HFFc6 (cell line): ENCODE data around the gene COX4I1. TPM values are rescaled to one million over a fixed set of nuclear protein-coding genes. Genes with fewer than 3 reads are reported as not detected.
"Not testable (repeated sequence)": the region's sequence is repeated elsewhere in the genome, so short reads cannot be mapped to it uniquely, and the experiment has no call there.

Experiments used
- DNase-seq: peaks from one replicate; pipeline ENCODE4 v3.0.0-alpha.2; 2018
- H3K27ac Mint-ChIP-seq: 2 replicates; pipeline ENCODE4 v1.8.0; 2020; ENCODE audit warnings: mild to moderate bottlenecking, mixed read lengths
- H3K27me3 Mint-ChIP-seq: 2 replicates; pipeline ENCODE4 v1.8.0; 2021; ENCODE audit warnings: mild to moderate bottlenecking, moderate library complexity, mixed read lengths; ENCODE audit not compliant: insufficient read depth
- H3K36me3 Mint-ChIP-seq: 2 replicates; pipeline ENCODE4 v1.8.0; 2021; ENCODE audit warnings: low read depth, mixed read lengths
- H3K4me1 Mint-ChIP-seq: 2 replicates; pipeline ENCODE4 v1.8.0; 2020; ENCODE audit warnings: low read depth, mixed read lengths
- H3K4me3 Mint-ChIP-seq: 2 replicates; pipeline ENCODE4 v1.8.0; 2020; ENCODE audit warnings: mild to moderate bottlenecking, moderate library complexity, mixed read lengths
- H3K9me3 Mint-ChIP-seq: 2 replicates; pipeline ENCODE4 v1.8.0; 2020; ENCODE audit warnings: mild to moderate bottlenecking, mixed read lengths
- CTCF ChIP-seq: fragments of 200-600 bp; sonication (generic); IDR thresholded peaks from 2 replicates; pipeline ENCODE4 v1.5.0; 2021; ENCODE audit warnings: antibody characterized with exemption, mild to moderate bottlenecking
- total RNA-seq, 6 experiments: library from RNA; stranded (reverse); fragmentation: NEBNext Ultra II Directional; extraction: Animal tissue kit (Norgen Biotek cat#: 25700); gene quantifications; 2 replicates in 1 of 6; 3 replicates in 5 of 6; pipeline ENCODE4 v1.2.3, GENCODE V29; 2021

COX4I1 gene
- total RNA-seq, 6 experiments from 2014 or later, result 427 to 518 (median 497) TPM

GRCh38 chr16:85812811-85813700 is 13.6 kb downstream of the COX4I1 start:
- H3K4me3 Mint-ChIP-seq, result no peak overlapping the region
- peaks cover 53% of the 10 kb centered on the region for H3K27me3 Mint-ChIP-seq
- peaks cover 11% of the 10 kb centered on the region; the same call in 1 of the 2 replicates for H3K4me1 Mint-ChIP-seq
- H3K9me3 Mint-ChIP-seq, result no peaks in the 10 kb centered on the region
- H3K27ac Mint-ChIP-seq, result no peak overlapping the region
- H3K36me3 Mint-ChIP-seq, result no peaks in the 10 kb centered on the region
- no peak for DNase-seq
- no peak for TF ChIP-seq CTCF

GRCh38 chr16:85816159-85816558 is 16.7 kb downstream of the COX4I1 start:
- Mint-ChIP-seq H3K36me3 (no peaks in the 10 kb centered on the region), H3K4me3 (no peak overlapping the region), H3K27ac (no peak overlapping the region), H3K27me3 (peaks cover 45% of the 10 kb centered on the region), H3K9me3 (no peaks in the 10 kb centered on the region), H3K4me1 (peaks cover 11% of the 10 kb centered on the region; the same call in 1 of the 2 replicates)
- no peak for TF ChIP-seq CTCF
- DNase-seq, result no peak

- DNase-seq, H3K4me1 Mint-ChIP-seq, H3K9me3 Mint-ChIP-seq, H3K4me3 Mint-ChIP-seq, H3K36me3 Mint-ChIP-seq, H3K27ac Mint-ChIP-seq: not testable (repeated sequence)
- peaks cover 36% of the 10 kb centered on the region for H3K27me3 Mint-ChIP-seq
These were observed 17.7 kb downstream of the COX4I1 start for GRCh38 chr16:85817195-85817594.

GRCh38 chr16:85819245-85819644 is 19.8 kb downstream of the COX4I1 start:
- peak; percentile 66 for DNase-seq
- no peaks in the 10 kb centered on the region for H3K36me3 Mint-ChIP-seq
- no peak overlapping the region for H3K27ac Mint-ChIP-seq
- TF ChIP-seq CTCF, result peak; percentile 87
- H3K9me3 Mint-ChIP-seq, result no peaks in the 10 kb centered on the region
- H3K4me3 Mint-ChIP-seq, result no peak overlapping the region
- H3K4me1 Mint-ChIP-seq, result no peaks in the 10 kb centered on the region
- H3K27me3 Mint-ChIP-seq, result peaks cover 27% of the 10 kb centered on the region

- DNase-seq, result no peak
- Mint-ChIP-seq H3K4me3 (no peak overlapping the region), H3K27ac (no peak overlapping the region), H3K4me1 (no peaks in the 10 kb centered on the region), H3K36me3 (no peaks in the 10 kb centered on the region), H3K27me3 (peaks cover 22% of the 10 kb centered on the region), H3K9me3 (no peaks in the 10 kb centered on the region)
- TF ChIP-seq CTCF, result no peak
These were observed 20.3 kb downstream of the COX4I1 start for GRCh38 chr16:85819771-85820170.

GRCh38 chr16:85820604-85821372 is 21.3 kb downstream of the COX4I1 start:
- Mint-ChIP-seq H3K4me3 (no peak overlapping the region), H3K36me3 (no peaks in the 10 kb centered on the region), H3K9me3 (no peaks in the 10 kb centered on the region), H3K4me1 (no peaks in the 10 kb centered on the region), H3K27me3 (peaks cover 29% of the 10 kb centered on the region), H3K27ac (no peak overlapping the region)
- TF ChIP-seq CTCF, result no peak
- DNase-seq, result no peak
